Adrenal gland (tissue), 5 donors: Measurements from ENCODE around the gene SLC41A1.

Experiments used
- CTCF ChIP-seq, 6 experiments: fragments of 450-650 bp in 4 of 6; fragments of 200-600 bp in 2 of 6; sonication (generic) in 1 of 6; IDR thresholded peaks; 1 replicate in 5 of 6; 2 replicates in 1 of 6; pipeline versions ENCODE4 v1.5.1 to v1.8.0; 2016 to 2021; ENCODE audit warnings: antibody characterized with exemption in 6 of 6, mild to moderate bottlenecking in 2 of 6, moderate library complexity in 1 of 6
- POLR2A ChIP-seq, 2 donors: fragments of 450-650 bp; IDR thresholded peaks; one replicate each; pipeline ENCODE4 v1.6.1; 2017; ENCODE audit warnings: antibody characterized with exemption in 2 of 2, mild to moderate bottlenecking in 2 of 2, moderate library complexity in 1 of 2
- donor health status: DM: no; HTN: no; CAD: no.

GRCh38 chr1:205817364-205817763 lies 4.4 kb upstream of the SLC41A1 start:
- no peak for TF ChIP-seq CTCF (IDR thresholded peaks at IDR 0.05)
- TF ChIP-seq POLR2A (IDR thresholded peaks at IDR 0.05): no peak
